A673 (cell line): ENCODE measurements around the gene ITGB6.

Source experiments
- CTCF ChIP-seq: fragments of 300-800, 200-600 bp; sonication (generic); conservative IDR thresholded peaks from 2 replicates; pipeline ENCODE4 v1.5.1; 2017; ENCODE audit warnings: low read depth, mild to moderate bottlenecking, antibody characterized with exemption, low read length, moderate library complexity, mixed read lengths
- EZH2 ChIP-seq: fragments of 200-600 bp; sonication (generic); IDR thresholded peaks from 2 replicates; pipeline ENCODE4 v1.6.1; 2017; ENCODE audit warnings: borderline replicate concordance, low read depth, mild to moderate bottlenecking, mixed read lengths, antibody characterized with exemption, low read length; ENCODE audit not compliant: poor library complexity, severe bottlenecking

- TF ChIP-seq CTCF, result no peak
- no peak for TF ChIP-seq EZH2
Measured at GRCh38 chr2:160200921-160201320, 849 bp upstream of the ITGB6 start.
